Esophagus muscularis mucosa (tissue), 4 donors: Measurements from ENCODE around the gene UTP14A.

Experiments
- CTCF ChIP-seq, 3 experiments: fragments of 200-600 bp in 2 of 3; fragments of 450-650 bp in 1 of 3; sonication (generic) in 2 of 3; IDR thresholded peaks; one replicate each; pipeline ENCODE4 v1.5.1; 2017 to 2019; ENCODE audit warnings: antibody characterized with exemption in 3 of 3, mild to moderate bottlenecking in 2 of 3, moderate library complexity in 1 of 3
- EP300 ChIP-seq: sonication (generic); formaldehyde crosslinking; IDR thresholded peaks from one replicate; pipeline ENCODE4 v1.6.1; 2017; ENCODE audit warnings: antibody characterized with exemption
- POLR2A ChIP-seq: fragments of 450-650 bp; IDR thresholded peaks from one replicate; pipeline ENCODE4 v1.6.1; 2017; ENCODE audit warnings: antibody characterized with exemption, moderate library complexity, mild to moderate bottlenecking, low read depth
- POLR2AphosphoS5 ChIP-seq, 2 donors: sonication (generic); formaldehyde crosslinking; IDR thresholded peaks; one replicate each; pipeline ENCODE4 v1.6.1; 2017; ENCODE audit warnings: antibody characterized with exemption in 2 of 2

GRCh38 chrX:129958814-129959492 lies 53.0 kb downstream of the UTP14A start:
- TF ChIP-seq CTCF (IDR thresholded peaks at IDR 0.05) (no peak), POLR2A (no peak), EP300 (no peak), POLR2AphosphoS5 (IDR thresholded peaks at IDR 0.05) (no peak)
